IMR-90 (cell line): ENCODE data around the gene RELL1.

ENCODE experiments used
- BHLHE40 ChIP-seq: fragments of 150-350 bp; IDR thresholded peaks from 2 replicates; pipeline ENCODE4 v1.6.1; 2016; ENCODE audit warnings: mild to moderate bottlenecking, low read depth, low read length
- CHD1 ChIP-seq: IDR thresholded peaks from 2 replicates; pipeline ENCODE4 v1.6.1; 2012; ENCODE audit warnings: low read depth, low read length, improper control_type of control experiment
- CTCF ChIP-seq: conservative IDR thresholded peaks from 2 replicates; pipeline ENCODE4 v1.5.1; 2012; ENCODE audit warnings: mild to moderate bottlenecking, low read depth, low read length, improper control_type of control experiment
- ELK1 ChIP-seq: fragments of 150-350 bp; IDR thresholded peaks from 2 replicates; pipeline ENCODE4 v1.6.1; 2016; ENCODE audit warnings: low read depth, mild to moderate bottlenecking, low read length, moderate library complexity, borderline replicate concordance
- MAFK ChIP-seq: IDR thresholded peaks from 2 replicates; pipeline ENCODE4 v1.6.1; 2012; ENCODE audit warnings: low read depth, low read length, improper control_type of control experiment
- MAZ ChIP-seq: IDR thresholded peaks from 2 replicates; pipeline ENCODE4 v1.6.1; 2012; ENCODE audit warnings: low read depth, mild to moderate bottlenecking, low read length, improper control_type of control experiment, moderate library complexity, borderline replicate concordance
- POLR2A ChIP-seq: IDR thresholded peaks from 2 replicates; pipeline ENCODE4 v1.6.1; 2012; ENCODE audit warnings: mild to moderate bottlenecking, low read depth, low read length
- RAD21 ChIP-seq: IDR thresholded peaks from 2 replicates; pipeline ENCODE4 v1.6.1; 2012; ENCODE audit warnings: low read length, improper control_type of control experiment
- RCOR1 ChIP-seq: IDR thresholded peaks from 2 replicates; pipeline ENCODE4 v1.6.1; 2012; ENCODE audit warnings: mild to moderate bottlenecking, low read length, improper control_type of control experiment; ENCODE audit not compliant: insufficient replicate concordance
- RFX5 ChIP-seq: IDR thresholded peaks from 2 replicates; pipeline ENCODE4 v1.8.0; 2012; ENCODE audit warnings: low read depth, mild to moderate bottlenecking, low read length, moderate library complexity
- SMC3 ChIP-seq: fragments of 150-350 bp; IDR thresholded peaks from 2 replicates; pipeline ENCODE4 v1.6.1; 2016; ENCODE audit warnings: low read depth, mild to moderate bottlenecking, antibody characterized with exemption, low read length, moderate library complexity
- USF2 ChIP-seq: fragments of 150-350 bp; IDR thresholded peaks from 2 replicates; pipeline ENCODE4 v1.6.1; 2017; ENCODE audit warnings: mild to moderate bottlenecking, antibody characterized with exemption, low read length, low read depth

GRCh38 chr4:37671072-37671471 is 15.1 kb downstream of the RELL1 start:
- TF ChIP-seq CTCF: no peak
- TF ChIP-seq MAFK: no peak
- no peak for TF ChIP-seq SMC3
- no peak for TF ChIP-seq ELK1
- no peak for TF ChIP-seq BHLHE40
- no peak for TF ChIP-seq POLR2A
- no peak for TF ChIP-seq CHD1
- no peak for TF ChIP-seq USF2
- TF ChIP-seq MAZ: no peak
- no peak for TF ChIP-seq RFX5
- no peak for TF ChIP-seq RAD21
- TF ChIP-seq RCOR1: no peak
